HG02623 (cell line): Measurements from ENCODE around the gene NAT8L.

ENCODE experiments used
- ATAC-seq: cut with Tn5 transposase; IDR thresholded peaks from one replicate; pipeline ENCODE4 v1.9.1; 2021; ENCODE audit warnings: moderate library complexity; ENCODE audit not compliant: unreplicated experiment

The NAT8L gene

DNA sequence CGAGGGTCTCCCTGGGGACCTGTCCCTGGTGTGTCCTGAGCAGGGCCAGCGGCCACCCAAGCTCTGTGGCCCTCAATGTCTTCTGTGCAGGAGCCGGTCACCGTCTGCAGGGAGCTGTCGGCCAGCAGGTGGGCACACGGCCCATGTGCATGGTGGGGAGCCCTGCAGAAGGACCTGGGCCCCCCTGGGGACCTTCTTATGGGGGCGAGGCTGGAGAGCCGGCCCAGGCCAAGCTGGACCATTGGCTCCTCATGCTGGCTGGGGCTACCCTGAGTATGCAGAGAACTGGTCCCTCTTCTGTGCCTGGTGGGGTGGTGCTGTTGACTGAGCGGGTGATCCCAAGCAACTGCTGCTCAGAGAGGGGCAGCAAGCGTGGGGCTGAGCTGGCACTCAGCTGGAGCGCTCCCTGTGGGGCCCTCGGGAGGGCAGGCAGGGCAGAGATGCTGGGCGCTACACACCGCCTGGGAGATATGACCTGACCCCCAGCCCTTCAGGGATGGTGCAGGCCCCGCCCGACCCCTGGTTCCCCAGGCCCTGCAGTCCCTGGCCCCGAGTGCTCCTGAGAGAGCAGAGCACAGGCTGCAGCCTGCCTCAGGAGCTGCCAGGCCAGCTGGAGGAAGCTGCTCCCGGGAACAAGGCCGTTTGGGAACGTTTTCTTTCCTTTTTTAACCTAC lies 14.8 kb downstream of the NAT8L start:
- ATAC-seq, result no peak

DNA sequence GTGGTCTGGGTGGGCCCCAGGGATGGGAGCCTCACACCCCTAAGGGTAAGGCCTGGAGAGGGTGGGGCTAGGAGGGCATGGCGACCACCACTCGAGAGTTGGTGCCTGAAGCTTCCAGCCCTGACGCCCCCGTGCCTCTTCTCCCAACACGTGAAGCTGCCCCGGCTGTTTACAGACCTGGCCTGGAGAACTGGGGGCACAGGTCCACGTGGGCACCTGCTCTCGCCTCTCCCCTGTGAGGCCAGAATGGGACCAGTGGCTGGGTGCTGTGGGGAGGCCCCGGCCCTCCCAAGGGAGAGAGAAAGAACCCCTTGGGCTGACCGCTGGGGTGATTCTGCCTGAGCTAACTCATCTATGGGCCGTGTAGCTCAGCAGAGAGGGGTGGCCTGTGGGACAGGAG lies 15.5 kb downstream of the NAT8L start:
- ATAC-seq, result no peak

DNA sequence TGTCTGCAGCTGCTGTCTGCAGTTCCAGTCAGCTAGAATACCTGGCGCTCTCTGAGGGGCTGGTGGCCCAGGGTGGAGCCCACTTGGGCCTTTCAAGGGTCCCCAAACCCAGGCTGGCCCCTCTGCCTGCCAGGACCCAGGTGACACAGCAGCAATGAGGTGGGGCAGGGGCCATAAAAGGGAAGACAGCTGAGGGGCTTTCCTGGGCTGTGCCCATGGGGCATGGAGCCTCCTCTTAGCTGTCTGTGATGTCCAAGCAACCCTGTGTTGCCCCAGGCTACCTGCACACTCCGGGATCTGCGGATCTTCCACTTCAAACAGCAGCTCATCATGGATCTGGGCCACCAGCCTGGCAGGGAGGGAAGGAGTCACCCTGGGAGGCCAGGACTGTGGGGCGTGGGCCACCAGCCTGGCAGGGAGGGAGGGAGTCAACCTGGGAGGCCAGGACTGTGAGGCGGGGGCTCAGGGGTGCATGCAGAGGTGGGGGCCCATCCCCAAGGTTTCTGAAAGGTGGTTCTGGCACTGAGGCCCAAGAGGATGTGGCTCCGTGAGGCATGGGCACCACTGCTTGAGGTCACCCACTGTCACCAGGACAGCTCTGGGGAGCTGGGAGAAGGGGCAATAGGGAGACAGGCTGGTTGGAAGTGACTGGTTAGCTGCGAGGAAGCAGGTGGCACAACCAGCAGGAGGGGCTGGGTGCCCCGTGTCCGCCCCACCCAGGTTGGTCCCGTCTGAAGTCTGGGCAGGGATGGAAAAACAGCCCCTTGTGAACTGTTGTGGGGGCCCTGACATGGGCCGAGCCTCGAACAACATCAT lies 16.3 kb downstream of the NAT8L start:
- ATAC-seq, result no peak

GRCh38 chr4:2075987-2076907 lies 17.1 kb downstream of the NAT8L start:
- ATAC-seq, result no peak

DNA sequence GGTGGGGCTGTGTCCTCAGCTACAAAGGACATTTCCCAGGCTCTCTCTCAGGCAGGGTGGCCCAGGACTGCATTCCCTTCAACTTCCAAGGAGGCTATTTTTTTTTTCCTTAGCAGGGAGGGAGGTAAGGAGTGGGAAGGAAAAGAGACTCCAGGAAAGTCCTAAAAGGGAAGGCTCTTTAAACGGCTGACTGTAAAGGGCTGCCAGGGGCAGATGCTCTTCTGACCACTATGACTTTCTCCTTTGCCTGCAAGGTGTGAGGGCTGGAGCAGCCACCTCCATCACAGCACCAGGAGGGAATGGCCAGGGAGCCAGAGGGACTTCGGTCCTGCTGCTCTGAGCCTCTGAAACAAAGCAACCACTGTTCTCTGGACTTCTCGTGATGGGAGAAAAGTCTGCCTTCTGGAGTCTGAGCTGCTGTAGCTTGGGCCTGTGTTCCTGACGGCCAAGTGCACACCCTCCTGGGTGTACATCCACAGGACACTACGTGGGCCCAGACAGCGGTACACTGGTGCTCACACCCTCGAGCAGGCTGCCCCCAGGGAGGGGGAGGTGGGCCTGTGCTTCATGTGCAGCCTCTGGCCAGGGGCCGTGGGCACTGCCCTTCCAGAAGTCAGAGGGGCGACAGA lies 17.9 kb downstream of the NAT8L start:
- no peak for ATAC-seq

GRCh38 chr4:2077537-2078460 lies 18.7 kb downstream of the NAT8L start:
- ATAC-seq, result no peak

- no peak for ATAC-seq
These were observed 19.5 kb downstream of the NAT8L start for GRCh38 chr4:2078584-2078983.

- ATAC-seq, result no peak
These were observed 19.9 kb downstream of the NAT8L start for GRCh38 chr4:2079006-2079405.

- no peak for ATAC-seq
These were observed 20.8 kb downstream of the NAT8L start for GRCh38 chr4:2079926-2080325.

DNA sequence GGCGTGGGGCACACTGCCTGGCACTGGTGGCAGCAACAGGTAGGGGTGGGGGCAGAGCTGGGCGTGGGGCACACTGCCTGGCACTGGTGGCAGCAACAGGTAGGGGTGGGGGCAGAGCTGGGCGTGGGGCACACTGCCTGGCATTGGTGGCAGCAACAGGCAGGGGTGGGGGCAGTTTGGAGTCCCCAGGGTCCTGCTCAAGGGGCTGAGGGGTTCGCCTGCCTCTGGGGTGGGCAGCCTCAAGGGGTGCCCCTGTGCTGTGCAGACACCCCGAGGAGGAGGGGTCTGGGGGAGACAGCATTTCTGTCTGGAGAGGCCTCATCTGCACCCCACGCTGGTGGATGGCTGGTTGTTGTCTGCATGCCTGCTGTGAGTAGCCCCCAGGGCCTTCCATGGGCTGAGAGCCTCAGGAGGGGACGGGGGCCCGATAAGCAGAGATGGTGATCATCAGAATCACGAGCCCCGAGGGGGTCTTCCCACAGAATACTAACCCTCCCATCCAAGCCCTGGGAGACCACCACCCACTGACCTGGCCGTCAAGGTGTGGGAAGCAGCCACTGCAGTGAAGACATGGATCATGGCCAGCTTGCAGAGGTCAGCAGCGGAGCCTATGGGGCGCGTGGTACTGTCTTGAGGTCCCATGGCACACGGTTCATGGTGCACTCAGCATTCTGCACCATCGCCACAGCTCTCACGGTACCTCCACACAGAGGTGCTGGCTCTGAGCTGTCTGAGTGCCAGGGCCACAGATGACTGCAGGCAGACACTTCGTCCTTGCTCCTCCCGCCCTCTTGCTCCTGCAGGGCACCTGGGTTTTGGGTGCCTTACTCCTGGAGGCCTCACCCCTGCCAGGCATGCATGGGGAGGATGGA lies 21.5 kb downstream of the NAT8L start:
- no peak for ATAC-seq

DNA sequence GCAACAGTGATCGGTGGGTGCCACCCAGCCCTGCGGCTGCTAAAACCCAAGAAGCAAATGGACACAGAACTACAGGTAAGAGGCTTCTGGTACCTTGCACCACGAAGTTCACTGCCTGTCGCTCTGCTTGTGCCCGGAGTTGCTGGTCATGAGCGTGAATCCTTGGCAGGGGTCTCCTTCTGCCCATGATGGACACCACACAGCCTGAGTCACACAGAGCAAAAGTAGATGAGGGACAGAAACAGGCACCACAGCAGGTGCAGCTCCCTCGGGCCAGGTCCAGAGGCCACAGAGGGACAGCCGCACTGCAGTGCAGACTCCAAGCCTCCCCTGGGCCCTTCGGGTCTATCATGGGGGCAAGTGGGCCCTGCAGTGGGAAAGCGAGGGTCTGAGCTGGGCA lies 22.4 kb downstream of the NAT8L start:
- no peak for ATAC-seq

- no peak for ATAC-seq
These were observed 23.0 kb downstream of the NAT8L start for GRCh38 chr4:2082118-2082517.

DNA sequence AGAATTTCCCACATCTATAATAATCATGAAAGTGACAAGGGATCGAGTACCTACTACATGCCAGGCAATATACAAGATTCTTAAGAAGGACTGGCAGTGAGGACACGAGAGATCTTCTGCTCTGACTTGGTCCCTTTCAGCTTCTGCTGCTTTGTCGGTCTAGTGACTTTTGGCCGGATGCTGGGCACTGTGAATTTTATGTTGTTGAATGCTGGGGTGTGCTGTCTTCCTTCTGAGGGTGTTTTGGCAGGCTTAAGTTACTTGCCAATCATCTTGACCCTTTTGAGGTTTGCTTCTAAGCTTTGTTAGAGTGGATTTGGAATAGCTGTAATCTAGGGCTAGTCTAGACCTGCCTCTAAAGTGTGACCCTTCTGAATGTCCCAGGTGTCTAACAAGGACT lies 23.5 kb downstream of the NAT8L start:
- no peak for ATAC-seq

- no peak for ATAC-seq
These were observed 24.1 kb downstream of the NAT8L start for GRCh38 chr4:2083116-2083825.

DNA sequence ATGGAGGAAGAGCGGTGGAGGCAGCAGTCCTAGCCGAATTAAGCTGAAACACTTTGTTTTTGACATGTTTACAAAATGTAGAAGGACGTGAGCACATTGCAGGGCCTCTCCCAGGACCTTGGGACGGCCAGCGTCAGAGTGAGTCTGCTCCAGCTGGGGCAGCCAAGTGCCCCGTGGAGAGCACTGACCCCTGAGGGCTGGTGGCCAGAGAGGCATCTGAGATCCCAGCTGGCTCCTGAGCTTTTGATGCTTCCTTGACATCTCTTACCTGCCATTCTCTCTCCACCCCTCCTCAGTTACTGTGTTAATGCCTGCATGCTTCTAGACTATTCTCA lies 24.7 kb downstream of the NAT8L start:
- no peak for ATAC-seq

DNA sequence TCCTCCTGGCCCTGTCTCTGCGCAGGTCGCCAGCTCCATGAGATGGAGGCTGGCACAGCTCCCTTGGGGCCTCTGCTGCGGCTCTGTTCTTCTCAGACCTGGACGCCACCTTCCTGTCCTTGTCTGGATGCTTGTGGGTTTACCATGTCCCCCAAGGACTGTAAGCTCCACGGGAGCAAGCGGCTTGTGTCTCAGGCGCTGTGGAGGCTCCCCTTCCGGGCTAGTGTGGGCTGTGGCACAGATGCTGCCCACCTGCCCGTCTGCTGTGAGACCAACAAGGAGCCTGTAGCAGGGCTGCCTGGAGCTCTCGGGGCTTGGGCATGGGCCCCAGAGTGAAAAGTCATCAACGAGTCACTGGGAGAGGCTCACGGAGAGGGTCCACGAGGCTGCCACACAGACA lies 25.2 kb downstream of the NAT8L start:
- no peak for ATAC-seq

DNA sequence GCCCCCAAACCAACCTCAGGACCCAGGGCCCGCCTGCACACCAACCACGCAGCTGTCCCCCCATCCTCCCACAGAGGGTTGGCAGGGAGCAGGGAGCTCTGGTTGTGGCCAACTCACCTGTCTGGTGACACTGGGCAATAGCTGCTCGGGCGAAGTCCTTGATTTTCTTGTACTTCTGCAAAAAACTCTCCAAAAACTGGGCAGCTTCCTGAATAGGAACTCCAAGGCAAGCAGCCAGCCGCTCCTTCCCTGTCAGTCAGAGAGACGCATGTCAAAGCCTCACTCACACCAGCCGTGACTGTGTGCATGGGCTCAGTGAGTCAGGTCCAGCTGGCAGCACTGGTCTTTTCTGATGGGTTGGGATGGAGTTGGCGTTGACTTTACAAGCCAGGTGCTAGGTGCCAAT lies 26.4 kb downstream of the NAT8L start:
- ATAC-seq, result no peak

- ATAC-seq, result no peak
These were observed 28.0 kb downstream of the NAT8L start for GRCh38 chr4:2087170-2087569.

- no peak for ATAC-seq
These were observed 30.1 kb downstream of the NAT8L start for GRCh38 chr4:2089222-2089621.
